ENCODE results near the gene SMAP2.

SMAP2 gene

DNA sequence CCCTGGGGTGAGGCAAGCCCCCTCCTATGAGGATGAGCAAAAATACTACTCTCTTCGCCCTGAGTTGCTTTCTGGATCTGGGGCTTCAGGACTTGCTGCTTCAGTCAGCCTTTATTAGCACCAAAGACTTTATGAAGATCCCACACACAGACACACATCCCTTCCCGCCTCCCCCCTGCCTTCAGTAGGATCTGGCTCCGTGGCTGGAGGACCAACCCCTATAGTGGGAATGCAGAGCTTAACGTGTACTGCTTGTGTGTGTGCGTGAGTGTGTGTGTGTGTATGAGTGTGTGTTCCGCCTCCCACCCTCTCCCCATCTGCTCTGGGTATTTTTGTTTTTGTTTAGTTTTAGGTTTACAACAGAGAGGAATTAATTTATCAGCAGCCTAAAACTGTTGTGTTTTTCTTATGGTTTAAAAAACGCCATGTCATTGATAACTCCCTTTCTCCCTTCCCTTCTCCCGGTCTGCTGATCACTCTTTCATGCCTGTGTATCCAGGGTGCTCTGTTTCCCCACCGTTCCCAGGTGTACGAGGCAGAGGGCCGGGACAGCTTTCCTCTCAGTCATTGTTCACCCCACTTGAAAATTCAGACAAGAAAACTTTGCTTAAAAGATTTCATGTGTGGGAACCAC lies 49.2 kb downstream of the SMAP2 start:
- no peak for DNase-seq

DNA sequence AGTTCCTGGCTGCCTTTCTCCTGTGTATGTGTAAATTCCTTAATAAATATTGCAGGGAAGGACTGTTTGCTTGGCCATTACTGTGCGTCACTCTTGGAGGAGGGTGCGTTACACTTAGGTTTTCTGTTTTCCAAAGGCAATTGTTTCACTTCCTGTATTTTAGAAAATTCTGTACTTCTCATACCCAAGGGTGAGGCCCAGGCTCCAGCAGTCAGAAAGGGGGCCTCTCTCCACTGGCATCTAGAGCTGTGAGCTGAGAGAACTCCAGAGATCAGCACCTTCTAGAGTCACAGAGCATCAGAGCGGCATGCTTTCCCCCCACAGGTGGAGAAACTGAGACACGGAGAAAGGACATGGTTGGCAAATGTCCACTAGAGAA lies 49.7 kb downstream of the SMAP2 start:
- DNase-seq = no peak

GRCh38 chr1:40423951-40424618 lies 50.6 kb downstream of the SMAP2 start:
- no peak for DNase-seq

DNA sequence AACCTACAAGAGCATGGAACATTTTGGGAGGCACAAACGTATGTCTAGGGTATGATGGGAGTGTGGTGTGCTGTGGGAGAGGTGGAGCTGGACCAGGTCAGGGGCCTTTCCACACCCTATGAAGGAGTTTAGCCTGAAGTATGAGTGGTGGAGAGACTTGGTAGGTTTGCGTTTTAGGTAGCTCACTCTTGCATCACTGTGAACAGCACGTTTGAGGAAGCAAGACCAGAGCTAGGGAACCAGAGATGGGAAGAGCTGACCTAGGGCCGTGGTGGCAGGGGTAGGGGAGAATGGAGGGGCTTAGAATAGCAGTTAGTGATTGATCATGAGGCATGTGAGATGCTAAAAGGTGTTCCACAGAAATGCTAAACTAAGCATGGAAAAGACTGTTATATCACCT lies 51.7 kb downstream of the SMAP2 start:
- no peak for DNase-seq

DNA sequence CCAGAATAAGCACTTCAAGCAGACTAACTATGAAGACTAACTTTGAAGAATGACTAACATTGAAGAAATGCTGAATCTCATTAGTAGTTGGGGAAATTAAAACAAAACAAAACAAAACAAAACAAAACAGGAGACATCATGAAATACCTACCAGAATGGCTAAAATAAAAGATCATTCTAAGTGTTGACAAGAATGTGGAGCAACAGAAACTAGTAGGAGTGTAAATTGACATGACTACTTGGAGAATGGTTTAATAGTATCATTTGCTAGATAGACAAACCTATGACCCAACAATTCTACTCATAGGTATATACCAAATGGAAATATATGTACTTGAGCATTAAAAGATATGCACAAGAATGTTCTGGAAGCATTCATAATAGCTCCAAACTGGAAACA lies 57.9 kb downstream of the SMAP2 start:
- no peak for DNase-seq

- DNase-seq = no peak
Observed at GRCh38 chr1:40432644-40433390, 59.3 kb downstream of the SMAP2 start.

- no peak for DNase-seq
Observed at GRCh38 chr1:40435471-40435870, 61.9 kb downstream of the SMAP2 start.

DNA sequence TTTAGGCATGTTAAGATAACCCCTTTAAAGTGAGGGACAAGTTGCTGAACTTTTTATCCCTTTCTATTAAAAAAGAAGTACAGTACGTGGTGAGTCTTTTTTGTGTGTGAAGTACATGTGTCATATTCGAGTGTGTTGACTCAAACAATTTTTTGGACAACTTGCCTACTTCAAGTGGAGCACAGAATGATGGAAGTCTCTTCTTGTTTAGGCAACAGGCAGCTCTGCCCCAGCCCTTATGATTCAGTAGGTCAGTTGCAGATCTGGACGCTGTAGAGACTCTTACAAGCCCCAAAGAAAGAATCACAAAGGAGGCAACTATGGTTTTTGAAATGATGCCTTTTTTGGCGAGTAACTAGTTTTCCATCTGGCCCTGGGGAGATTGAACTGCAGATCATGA lies 62.3 kb downstream of the SMAP2 start:
- DNase-seq = no peak

DNA sequence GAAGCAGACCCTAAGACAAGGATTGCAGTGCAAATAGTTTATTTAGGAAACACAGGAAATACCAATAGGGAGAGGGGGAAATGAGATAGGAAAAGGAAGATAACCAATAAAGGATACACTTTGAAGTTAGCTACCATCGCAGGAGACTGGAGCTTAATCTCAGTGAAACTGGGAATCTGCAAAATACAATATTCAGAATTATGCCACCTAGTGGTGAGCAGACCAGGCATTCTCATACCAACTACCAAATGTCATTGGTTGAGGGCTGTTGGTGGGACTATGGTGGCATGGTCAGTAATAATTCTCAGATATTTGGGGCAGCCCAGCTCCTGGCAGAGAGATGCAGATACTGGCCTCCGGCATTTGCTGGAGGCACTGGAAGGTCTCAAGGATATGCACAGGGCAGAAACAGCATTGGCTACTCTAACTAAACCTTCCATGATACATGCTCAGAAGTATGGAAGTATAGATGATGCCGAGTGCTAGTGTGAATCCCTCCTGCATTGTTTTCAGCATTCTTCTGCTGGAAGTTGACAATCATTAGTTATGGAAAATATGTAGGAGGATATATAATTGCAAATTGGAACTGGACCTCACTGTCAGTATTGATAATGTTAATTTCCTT lies 65.0 kb downstream of the SMAP2 start:
- DNase-seq = no peak

DNA sequence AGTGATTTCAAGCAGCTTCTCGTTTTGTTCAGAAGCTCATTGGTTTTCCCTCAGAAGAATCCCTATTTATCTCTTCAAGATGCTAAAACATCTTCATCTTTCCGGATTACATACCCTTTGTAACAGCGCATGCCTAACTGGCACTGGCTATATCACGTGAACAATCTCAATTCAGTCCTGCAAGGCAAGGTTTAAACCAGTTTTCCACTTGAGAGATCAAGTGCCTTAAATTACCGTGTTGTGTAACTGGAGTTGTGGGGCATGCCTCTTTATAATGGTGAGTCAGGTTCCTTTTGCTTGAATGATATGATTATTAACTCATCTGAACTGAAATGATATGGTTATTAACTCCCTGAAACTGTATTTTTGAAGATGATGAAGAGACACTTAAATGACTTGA lies 65.7 kb downstream of the SMAP2 start:
- DNase-seq = no peak

- peak; percentile 69 for DNase-seq
Observed at GRCh38 chr1:40449684-40450494, 76.4 kb downstream of the SMAP2 start, which contains the start of gene ZFP69B. Gene ZFP69B (plus strand): TSS chr1:40450476. CDS start chr1:40450962, 486 bp downstream.

- no peak for DNase-seq
Observed at GRCh38 chr1:40450495-40451237, 77.1 kb downstream of the SMAP2 start.

GRCh38 chr1:40451238-40451585 lies 77.7 kb downstream of the SMAP2 start:
- DNase-seq = no peak

GRCh38 chr1:40454873-40455272 lies 81.3 kb downstream of the SMAP2 start:
- no peak for DNase-seq

- DNase-seq = no peak
Observed at GRCh38 chr1:40462956-40463590, 89.5 kb downstream of the SMAP2 start.

- no peak for DNase-seq
Observed at GRCh38 chr1:40469327-40469726, 95.8 kb downstream of the SMAP2 start.
